22Rv1 (cell line): Measurements from ENCODE around the gene CCT3.
A peak's percentile ranks its signal among the peaks of the same experiment; 100 is the strongest.

Source experiments
- CTCF ChIP-seq: fragments of 450-650 bp; IDR thresholded peaks from 2 replicates; pipeline ENCODE4 v1.5.1; 2017; ENCODE audit warnings: mild to moderate bottlenecking
- ZFX ChIP-seq: fragments of 450-650 bp; IDR thresholded peaks from 2 replicates; pipeline ENCODE4 v1.6.1; 2017; ENCODE audit warnings: antibody characterized with exemption, borderline replicate concordance

- TF ChIP-seq CTCF (peak; percentile 22; the same call in 1 of the 2 replicates), ZFX (no peak)
These were observed 21.9 kb upstream of the CCT3 start for GRCh38 chr1:156359973-156360372.
